HFFc6 (cell line): Measurements from ENCODE around the gene OPA1. TPM values are rescaled to one million over a fixed set of nuclear protein-coding genes. Genes with fewer than 3 reads are reported as not detected.

Experiments used
- DNase-seq: peaks from one replicate; pipeline ENCODE4 v3.0.0-alpha.2; 2018
- H3K27ac Mint-ChIP-seq: 2 replicates; pipeline ENCODE4 v1.8.0; 2020; ENCODE audit warnings: mild to moderate bottlenecking, mixed read lengths
- H3K27me3 Mint-ChIP-seq: 2 replicates; pipeline ENCODE4 v1.8.0; 2021; ENCODE audit warnings: mild to moderate bottlenecking, moderate library complexity, mixed read lengths; ENCODE audit not compliant: insufficient read depth
- H3K36me3 Mint-ChIP-seq: 2 replicates; pipeline ENCODE4 v1.8.0; 2021; ENCODE audit warnings: low read depth, mixed read lengths
- H3K4me1 Mint-ChIP-seq: 2 replicates; pipeline ENCODE4 v1.8.0; 2020; ENCODE audit warnings: low read depth, mixed read lengths
- H3K4me3 Mint-ChIP-seq: 2 replicates; pipeline ENCODE4 v1.8.0; 2020; ENCODE audit warnings: mild to moderate bottlenecking, moderate library complexity, mixed read lengths
- H3K9me3 Mint-ChIP-seq: 2 replicates; pipeline ENCODE4 v1.8.0; 2020; ENCODE audit warnings: mild to moderate bottlenecking, mixed read lengths
- CTCF ChIP-seq: fragments of 200-600 bp; sonication (generic); IDR thresholded peaks from 2 replicates; pipeline ENCODE4 v1.5.0; 2021; ENCODE audit warnings: antibody characterized with exemption, mild to moderate bottlenecking
- total RNA-seq, 6 experiments: library from RNA; stranded (reverse); fragmentation: NEBNext Ultra II Directional; extraction: Animal tissue kit (Norgen Biotek cat#: 25700); gene quantifications; 2 replicates in 1 of 6; 3 replicates in 5 of 6; pipeline ENCODE4 v1.2.3, GENCODE V29; 2021

OPA1 gene
- total RNA-seq, 6 experiments from 2014 or later: 55.7 to 69.0 (median 64.9) TPM

DNA sequence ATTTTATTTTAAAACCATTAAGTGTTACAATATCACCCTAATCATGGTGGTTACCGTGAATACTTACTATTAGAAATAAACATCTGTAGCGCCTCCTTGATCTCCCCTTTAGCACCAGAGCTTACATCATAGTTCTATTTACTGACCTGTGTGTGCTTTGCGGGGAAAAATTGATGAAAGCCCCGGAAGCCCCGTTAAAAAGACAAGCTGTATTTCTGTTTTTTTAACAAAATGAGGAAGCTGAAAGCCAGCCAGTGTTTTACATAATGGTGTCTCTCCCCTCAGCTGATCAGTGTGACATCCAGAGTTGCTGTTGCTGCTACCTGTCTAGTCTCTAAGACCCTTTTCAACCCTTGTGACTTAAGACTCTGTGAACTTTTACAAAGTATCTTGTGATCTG is 100.8 kb downstream of the OPA1 start:
- no peak for DNase-seq
- no peak for TF ChIP-seq CTCF
- no peaks in the 10 kb centered on the region for H3K9me3 Mint-ChIP-seq
- no peaks in the 10 kb centered on the region for H3K27me3 Mint-ChIP-seq
- H3K36me3 Mint-ChIP-seq: peaks cover 9% of the 10 kb centered on the region
- no peak overlapping the region for H3K4me3 Mint-ChIP-seq
- H3K27ac Mint-ChIP-seq: no peak overlapping the region
- no peaks in the 10 kb centered on the region for H3K4me1 Mint-ChIP-seq

DNA sequence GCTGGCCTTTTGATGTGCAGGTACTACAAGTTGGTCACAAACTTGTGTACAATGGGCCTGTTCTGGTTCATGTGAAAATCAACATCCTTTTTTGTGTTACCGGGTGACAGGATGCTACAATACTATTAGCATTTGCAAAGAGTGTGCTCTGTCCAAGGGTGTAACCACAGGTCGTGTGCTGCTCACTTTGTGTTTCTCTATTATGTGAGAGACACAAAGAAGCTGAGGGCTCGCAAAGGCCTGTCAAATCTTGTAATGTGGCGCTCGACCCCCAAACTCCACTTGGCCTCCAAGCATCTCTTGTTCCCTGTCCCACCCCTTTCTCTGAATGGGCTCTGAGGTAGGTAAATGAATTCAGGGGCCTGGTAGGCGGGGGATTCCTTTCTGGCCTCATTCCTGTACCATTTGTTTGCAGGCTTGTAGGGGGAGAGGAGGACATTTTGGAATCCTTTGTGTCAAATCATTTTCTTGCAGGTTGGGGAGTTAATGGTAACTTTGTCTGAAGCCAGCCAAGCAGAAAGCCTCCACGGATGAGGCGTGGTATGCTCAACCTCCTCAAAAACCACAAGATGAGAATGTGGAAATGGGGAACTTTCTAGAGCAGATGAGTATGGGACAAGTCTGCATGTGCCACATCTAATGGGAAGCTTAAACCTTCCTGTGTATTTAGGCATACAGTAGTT is 109.1 kb downstream of the OPA1 start:
- no peak for DNase-seq
- TF ChIP-seq CTCF: no peak

DNA sequence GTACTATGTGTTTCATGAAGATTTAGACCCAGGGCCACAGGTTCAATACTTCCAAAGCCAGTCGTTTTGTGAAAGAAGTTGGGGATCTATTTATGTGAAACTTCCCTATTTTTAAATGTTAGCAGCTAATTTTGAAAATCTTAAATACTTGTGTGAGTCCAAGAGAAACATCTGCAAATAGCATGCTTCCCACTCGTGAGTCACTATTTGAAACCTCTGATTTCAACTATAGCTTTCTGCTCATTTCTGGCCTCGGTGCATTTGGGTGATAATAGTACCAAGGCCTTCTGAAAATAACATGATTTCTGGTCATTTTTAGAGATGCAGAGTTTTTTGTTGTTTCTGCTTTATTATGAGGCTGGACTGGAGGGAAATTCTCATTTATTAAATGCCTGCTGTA is 110.0 kb downstream of the OPA1 start:
- TF ChIP-seq CTCF: no peak
- H3K4me3 Mint-ChIP-seq: no peak overlapping the region
- no peak for DNase-seq
- H3K27ac Mint-ChIP-seq: no peak overlapping the region
- peaks cover 3% of the 10 kb centered on the region; the same call in 1 of the 2 replicates for H3K27me3 Mint-ChIP-seq
- peaks cover 12% of the 10 kb centered on the region for H3K4me1 Mint-ChIP-seq
- no peaks in the 10 kb centered on the region for H3K9me3 Mint-ChIP-seq
- H3K36me3 Mint-ChIP-seq: peaks cover 5% of the 10 kb centered on the region; the same call in 1 of the 2 replicates

More for the DNA sequence above, 109.1 kb downstream of the OPA1 start:
- Mint-ChIP-seq H3K36me3 (peaks cover 5% of the 10 kb centered on the region; the same call in 1 of the 2 replicates), H3K4me1 (peaks cover 12% of the 10 kb centered on the region), H3K4me3 (no peak overlapping the region), H3K27me3 (peaks cover 3% of the 10 kb centered on the region; the same call in 1 of the 2 replicates), H3K27ac (no peak overlapping the region), H3K9me3 (no peaks in the 10 kb centered on the region)

DNA sequence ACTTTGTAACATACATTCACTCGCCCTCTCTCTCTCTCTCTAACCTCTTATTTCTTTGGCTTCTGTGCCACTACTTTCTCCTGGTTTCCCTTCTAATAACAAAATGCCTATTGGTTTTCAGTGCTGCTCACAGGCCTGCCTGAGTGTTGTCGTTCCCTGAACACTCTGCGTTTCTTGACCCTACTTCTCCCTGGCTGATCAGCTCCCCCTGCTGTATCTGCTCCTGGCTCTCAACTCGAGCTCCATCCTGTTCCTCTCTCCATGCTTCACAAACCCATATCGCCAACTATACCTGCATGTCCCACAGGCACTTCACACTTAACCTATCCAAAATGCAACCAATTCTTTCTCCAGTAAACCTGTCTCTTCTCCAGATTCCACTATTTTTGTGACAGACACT is 111.4 kb downstream of the OPA1 start:
- no peak overlapping the region for H3K27ac Mint-ChIP-seq
- H3K36me3 Mint-ChIP-seq: peaks cover 5% of the 10 kb centered on the region; the same call in 1 of the 2 replicates
- no peak for DNase-seq
- no peak overlapping the region for H3K4me3 Mint-ChIP-seq
- no peaks in the 10 kb centered on the region for H3K9me3 Mint-ChIP-seq
- peaks cover 3% of the 10 kb centered on the region for H3K27me3 Mint-ChIP-seq
- TF ChIP-seq CTCF: no peak
- peaks cover 12% of the 10 kb centered on the region for H3K4me1 Mint-ChIP-seq

DNA sequence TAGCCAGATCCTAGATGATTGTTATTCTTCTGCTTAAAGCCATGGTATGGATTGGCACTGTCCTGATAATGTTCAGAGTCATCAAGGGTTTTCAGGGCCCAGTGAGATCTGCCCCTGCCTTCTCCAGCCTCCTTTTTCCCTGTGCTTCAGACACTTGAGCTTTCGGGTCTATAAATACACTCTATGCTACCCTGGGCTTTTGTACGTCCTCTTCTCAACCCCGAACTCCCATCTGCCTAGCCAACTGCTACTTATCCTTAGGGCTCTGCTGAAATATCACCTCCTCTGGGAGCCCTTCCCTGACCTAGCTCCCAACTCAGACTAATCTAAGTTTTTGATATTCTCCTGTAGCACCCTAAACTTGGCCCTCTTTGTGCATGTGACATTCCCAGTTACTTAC is 115.3 kb downstream of the OPA1 start:
- Mint-ChIP-seq H3K27me3 (peaks cover 3% of the 10 kb centered on the region), H3K27ac (no peak overlapping the region), H3K36me3 (no peaks in the 10 kb centered on the region), H3K4me1 (no peaks in the 10 kb centered on the region; the same call in 1 of the 2 replicates), H3K9me3 (peaks cover under 1% of the 10 kb centered on the region; the same call in 1 of the 2 replicates), H3K4me3 (no peak overlapping the region)
- DNase-seq: no peak
- TF ChIP-seq CTCF: no peak
